Kidney (tissue), 14 donors: Measurements from ENCODE around the gene ADAMTS15. TPM values are rescaled to one million over a fixed set of nuclear protein-coding genes. Genes with fewer than 3 reads are reported as not detected.

Experiments
- DNase-seq, 5 donors: peaks; one replicate each; pipeline ENCODE4 v3.0.0-alpha.2; 2013 to 2020
- FAIRE-seq: peaks from 2 replicates; lab custom pipeline; 2012; peaks lifted over from hg19 to GRCh38; lab: Jason Lieb, UNC
- H3K27ac ChIP-seq, 2 donors: one replicate each; pipeline ENCODE4 v1.7.0; 2013; ENCODE audit warnings: low read depth in 2 of 2, low read length in 2 of 2, inconsistent platforms in 1 of 2
- H3K27me3 ChIP-seq: one replicate; pipeline ENCODE4 v1.7.1; 2013; ENCODE audit warnings: low read length, inconsistent platforms; ENCODE audit not compliant: control insufficient read depth, insufficient read depth
- H3K36me3 ChIP-seq, 3 donors: one replicate each; pipeline versions ENCODE4 v1.7.0 to v1.7.1; 2013; ENCODE audit warnings: low read length in 3 of 3, control low read depth in 1 of 3, inconsistent platforms in 1 of 3; ENCODE audit not compliant: insufficient read depth in 3 of 3, control insufficient read depth in 2 of 3
- H3K4me1 ChIP-seq, 3 donors: one replicate each; pipeline versions ENCODE4 v1.7.0 to v1.7.1; 2013; ENCODE audit warnings: low read length in 3 of 3, inconsistent platforms in 1 of 3, low read depth in 1 of 3; ENCODE audit not compliant: control insufficient read depth in 2 of 3, insufficient read depth in 2 of 3
- H3K4me3 ChIP-seq, 3 donors: one replicate each; pipeline versions ENCODE4 v1.7.0 to v1.8.1; 2013; ENCODE audit warnings: low read length in 3 of 3, control low read depth in 1 of 3, inconsistent platforms in 1 of 3
- H3K9ac ChIP-seq, 3 donors: one replicate each; pipeline versions ENCODE4 v1.7.0 to v1.7.1; 2013; ENCODE audit warnings: low read length in 3 of 3, control low read depth in 1 of 3, inconsistent platforms in 1 of 3
- H3K9me3 ChIP-seq, 3 donors: one replicate each; pipeline versions ENCODE4 v1.7.0 to v1.7.1; 2013; ENCODE audit warnings: low read length in 3 of 3, control low read depth in 1 of 3, inconsistent platforms in 1 of 3; ENCODE audit not compliant: control insufficient read depth in 2 of 3, insufficient read depth in 1 of 3
- CTCF ChIP-seq: IDR thresholded peaks from 3 replicates; pipeline ENCODE4 v1.5.1; 2012; ENCODE audit warnings: mild to moderate bottlenecking, moderate library complexity, borderline replicate concordance; ENCODE audit not compliant: insufficient read depth; ENCODE audit errors: extremely low read depth
- intact Hi-C: fragments of 100-400 bp; cut with DNase I; formaldehyde crosslinking; loops from one replicate; pipeline ENCODE4 v1.11.1; 2022
- polyA plus RNA-seq: library from polyadenylated mRNA; stranded (reverse); fragments of 350-450 nt; fragmentation: Illumina TruSeq; extraction: RNeasy Lipid Tissue Mini Kit (QIAGEN cat#74804); gene quantifications from one replicate; pipeline ENCODE4 v1.2.3, GENCODE V29; 2014; ENCODE audit warnings: low read depth, low replicate concordance; ENCODE audit not compliant: insufficient read depth
- total RNA-seq: library from RNA; stranded (reverse); fragmentation: NEBNext Ultra II Directional; extraction: Animal tissue kit (Norgen Biotek cat#: 25700); gene quantifications from one replicate; pipeline ENCODE4 v1.2.1, GENCODE V29; 2021
- donor health status: control.
- donor health status: control.
- donor health status: control.
- donor health status: control.
- donor health status: control.
- donor health status: DM: yes; HTN: yes; CAD: no.
- donor health status: Normal renal cell carcinoma (clear cell type).

Gene ADAMTS15
- total and polyA plus RNA-seq, 2 donors from 2014 or later: 3.6 to 6.2 TPM

GRCh38 chr11:130471731-130472433, 23.4 kb downstream of the ADAMTS15 start:
- H3K27ac ChIP-seq: no peak overlapping the region
- no peaks in the 10 kb centered on the region for H3K9me3 ChIP-seq
- FAIRE-seq (no peak), DNase-seq (peak in 2 of 5 donors; percentile 4 to 27)
- intact Hi-C loops: no loop called here
- TF ChIP-seq CTCF: no peak
- H3K4me3 ChIP-seq: no peak overlapping the region
- peaks cover 0 to 17% (median 10%) of the 10 kb centered on the region in 3 donors for H3K36me3 ChIP-seq
- H3K9ac ChIP-seq: no peak overlapping the region
- H3K4me1 ChIP-seq: peaks cover 0 to 8% (median 3%) of the 10 kb centered on the region in 3 donors
- H3K27me3 ChIP-seq: no peaks in the 10 kb centered on the region

GRCh38 chr11:130472434-130472961, 24.1 kb downstream of the ADAMTS15 start:
- Histone ChIP-seq H3K9ac (no peak overlapping the region), H3K4me3 (no peak overlapping the region), H3K9me3 (no peaks in the 10 kb centered on the region), H3K27me3 (no peaks in the 10 kb centered on the region), H3K27ac (no peak overlapping the region), H3K36me3 (peaks cover 0 to 17% (median 10%) of the 10 kb centered on the region in 3 donors), H3K4me1 (peaks cover 0 to 14% (median 5%) of the 10 kb centered on the region in 3 donors)
- no peak for TF ChIP-seq CTCF
- DNase-seq (peak in 2 of 5 donors; percentile 8 to 15), FAIRE-seq (no peak)
- intact Hi-C loops: no loop called here

- peak in 3 of 5 donors; percentile 35 to 78 (median 47) for DNase-seq
- Histone ChIP-seq H3K4me1 (peaks cover 0 to 21% (median 11%) of the 10 kb centered on the region in 3 donors), H3K27ac (no peak overlapping the region), H3K9me3 (no peaks in the 10 kb centered on the region), H3K9ac (no peak overlapping the region), H3K27me3 (no peaks in the 10 kb centered on the region), H3K4me3 (no peak overlapping the region), H3K36me3 (peaks cover 0 to 17% (median 10%) of the 10 kb centered on the region in 3 donors)
- no peak for FAIRE-seq
- intact Hi-C loops: no loop called here
- no peak for TF ChIP-seq CTCF
Measured at GRCh38 chr11:130473056-130473794, 24.8 kb downstream of the ADAMTS15 start.
